GM12878 (cell line): ENCODE measurements around the gene MGAT2. TPM values are rescaled to one million over a fixed set of nuclear protein-coding genes. Genes with fewer than 3 reads are reported as not detected.

Experiments
- ATF7 ChIP-seq: fragments of 450-650 bp; IDR thresholded peaks from 2 replicates; pipeline ENCODE4 v1.6.1; 2016; ENCODE audit warnings: low read depth, mild to moderate bottlenecking
- BACH1 ChIP-seq: fragments of 450-650 bp; IDR thresholded peaks from 2 replicates; pipeline ENCODE4 v1.6.1; 2017; ENCODE audit warnings: mild to moderate bottlenecking, borderline replicate concordance
- BCL11A ChIP-seq: IDR thresholded peaks from 2 replicates; pipeline ENCODE4 v1.6.1; 2011; ENCODE audit warnings: low read depth, low read length
- BHLHE40 ChIP-seq, 2 experiments: fragments of 450-650 bp in 1 of 2; IDR thresholded peaks; 2 replicates each; pipeline ENCODE4 v1.6.1; 2011 to 2017; ENCODE audit warnings: low read depth in 2 of 2, borderline replicate concordance in 1 of 2, improper control_type of control experiment in 1 of 2, low read length in 1 of 2, mild to moderate bottlenecking in 1 of 2
- CTCF ChIP-seq, 3 experiments: IDR thresholded peaks in 2 of 3; conservative IDR thresholded peaks in 1 of 3; 2 replicates each; pipeline ENCODE4 v1.5.1; 2011; ENCODE audit warnings: low read depth in 3 of 3, low read length in 3 of 3, mild to moderate bottlenecking in 3 of 3, control low read depth in 2 of 3, moderate library complexity in 2 of 3, inconsistent platforms in 1 of 3, mixed read lengths in 1 of 3; ENCODE audit not compliant: control insufficient read depth in 2 of 3, insufficient read depth in 1 of 3; ENCODE audit errors: extremely low read depth in 1 of 3
- CUX1 ChIP-seq: IDR thresholded peaks from 2 replicates; pipeline ENCODE4 v1.6.1; 2012; ENCODE audit warnings: improper control_type of control experiment, low read depth, low read length; ENCODE audit not compliant: insufficient replicate concordance
- KDM1A ChIP-seq: fragments of 200-600 bp; sonication (generic); IDR thresholded peaks from 2 replicates; pipeline ENCODE4 v1.6.1; 2016; ENCODE audit warnings: borderline replicate concordance
- MEF2A ChIP-seq: IDR thresholded peaks from 2 replicates; pipeline ENCODE4 v1.6.1; 2011; ENCODE audit warnings: low read depth, mild to moderate bottlenecking, low read length, moderate library complexity; ENCODE audit not compliant: insufficient read depth
- PML ChIP-seq: IDR thresholded peaks from 2 replicates; pipeline ENCODE4 v1.6.1; 2012; ENCODE audit warnings: low read length, inconsistent platforms
- POLR2AphosphoS5 ChIP-seq: IDR thresholded peaks from 2 replicates; pipeline ENCODE4 v1.6.1; 2011; ENCODE audit warnings: mild to moderate bottlenecking, low read length, inconsistent platforms
- RAD21 ChIP-seq: IDR thresholded peaks from 2 replicates; pipeline ENCODE4 v1.6.1; 2011; ENCODE audit warnings: mild to moderate bottlenecking, low read depth, low read length, moderate library complexity; ENCODE audit not compliant: insufficient read depth
- SREBF2 ChIP-seq: IDR thresholded peaks from 2 replicates; pipeline ENCODE4 v1.6.1; 2012; ENCODE audit warnings: mild to moderate bottlenecking, low read length
- STAT1 ChIP-seq: fragments of 450-650 bp; conservative IDR thresholded peaks from 2 replicates; pipeline ENCODE4 v1.6.1; 2014; ENCODE audit warnings: antibody characterized with exemption, mild to moderate bottlenecking
- TCF12 ChIP-seq: IDR thresholded peaks from 2 replicates; pipeline ENCODE4 v1.6.1; 2011; ENCODE audit warnings: low read depth, mild to moderate bottlenecking, low read length
- ZNF24 ChIP-seq: fragments of 450-650 bp; IDR thresholded peaks from 2 replicates; pipeline ENCODE4 v1.6.1; 2017; ENCODE audit warnings: antibody characterized with exemption, mild to moderate bottlenecking
- ZNF384 ChIP-seq: IDR thresholded peaks from 2 replicates; pipeline ENCODE4 v1.6.1; 2012; ENCODE audit warnings: low read depth, mild to moderate bottlenecking, low read length, improper control_type of control experiment, borderline replicate concordance
- ZNF592 ChIP-seq: fragments of 450-650 bp; IDR thresholded peaks from 2 replicates; pipeline ENCODE4 v1.6.1; 2017; ENCODE audit warnings: mild to moderate bottlenecking, moderate library complexity
- polyA plus RNA-seq, 11 experiments: library from polyadenylated mRNA; depleted of rRNA in 4 of 11; unstranded in 6 of 11; stranded (reverse) in 5 of 11; fragments of >200 nt; fragmentation: Nextera tagmentation in 4 of 11; fragmentation: Illumina TruSeq in 1 of 11; extraction: Ambion mirVana in 4 of 11; extraction: Trizol in 1 of 11; gene quantifications; 1 replicate in 1 of 11; 2 replicates in 10 of 11; pipeline versions ENCODE4 v1.2.1 to v1.2.3, GENCODE V29; 2011 to 2016; ENCODE audit warnings: inconsistent platforms in 2 of 11, missing spikeins in 2 of 11, low read depth in 1 of 11
- total RNA-seq, 4 experiments: library from RNA; depleted of rRNA in 3 of 4; stranded (reverse); fragments of >200 nt in 3 of 4; fragmentation: Illumina TruSeq in 1 of 4; extraction: Trizol in 1 of 4; gene quantifications; 2 replicates each; pipeline versions ENCODE4 v1.2.1 to v1.2.3, GENCODE V29; 2013 to 2021

Gene MGAT2
- total and polyA plus RNA-seq, 10 of the 15 experiments (the other 5 are each of a cell fraction or from before 2014, with no cell fraction given): 0.03 to 51.8 (median 38.0) TPM; not detected in 1

GRCh38 chr14:49586673-49587460 lies 33.7 kb upstream of the MGAT2 start (continued):
- TF ChIP-seq ZNF592 (peak; percentile 72; the same call in 1 of the 2 replicates), KDM1A (no peak), CUX1 (no peak), ATF7 (no peak), POLR2AphosphoS5 (no peak), BCL11A (no peak), SREBF2 (no peak), CTCF (IDR thresholded peaks at IDR 0.05 in 2 of 3, conservative IDR thresholded peaks at IDR 0.05 in 1 of 3; ENCODE audit: control insufficient read depth in 2 of 3, extremely low read depth in 1 of 3, insufficient read depth in 1 of 3, low read depth in 3 of 3, low read length in 3 of 3) (peak; percentile 56 to 82 (median 82)), BACH1 (no peak), ZNF384 (no peak), BHLHE40 (IDR thresholded peaks at IDR 0.05; ENCODE audit: borderline replicate concordance in 1 of 2, low read depth in 2 of 2, low read length in 1 of 2) (no peak), ZNF24 (peak; percentile 97), STAT1 (0 out of 2 replicates have a peak, but pooled peaks have one; percentile 12), TCF12 (no peak), RAD21 (peak; percentile 44), MEF2A (0 out of 2 replicates have a peak, but pooled peaks have one; percentile 7), PML (peak; percentile 69)
